K562 treated with DMSO at 1 percent for 24 hours (cell line): ENCODE data around the gene CEP85L. TPM values are rescaled to one million over a fixed set of nuclear protein-coding genes. Genes with fewer than 3 reads are reported as not detected.

Experiments used
- total RNA-seq: library from RNA; unstranded; fragments of 300-600 nt; gene quantifications from 2 replicates; pipeline ENCODE4 v1.2.3, GENCODE V29; 2022; ENCODE audit warnings: low read depth; ENCODE audit not compliant: insufficient read depth

The CEP85L gene
- 5.1 and 5.5 TPM in 2 replicates for total RNA-seq

GRCh38 chr6:118651282-118652050 is at the start of gene CEP85L:
CEP85L (minus strand) TSS chr6:118651591; CDS start chr6:118651269, 322 bp downstream.

GRCh38 chr6:118548136-118548535 is 103.3 kb downstream of the CEP85L start, which contains the start of gene PLN:
PLN (plus strand) TSS chr6:118548296; CDS start chr6:118558922, 10,626 bp downstream.

Other genes starting within 250 kb of the CEP85L start
- gene PLN, start 103.3 kb downstream of the CEP85L start, total RNA-seq, result not detected in 2 replicates
- 10.4 and 11.5 TPM in 2 replicates for gene ASF1A, start 242.6 kb upstream of the CEP85L start, total RNA-seq